GM23248 (cell line): ENCODE data around the gene EP400. TPM values are rescaled to one million over a fixed set of nuclear protein-coding genes. Genes with fewer than 3 reads are reported as not detected.

Source experiments
- DNase-seq: peaks from one replicate; pipeline ENCODE4 v3.0.0-alpha.2; 2015
- H2AFZ ChIP-seq: fragments of 200-600 bp; sonication (generic); 2 replicates; pipeline ENCODE4 v1.6.1; 2016; ENCODE audit warnings: antibody characterized with exemption
- H3F3A ChIP-seq: fragments of 200-600 bp; sonication (generic); 2 replicates; pipeline ENCODE4 v1.6.1; 2016; ENCODE audit warnings: mild to moderate bottlenecking, antibody characterized with exemption, mixed run types; ENCODE audit not compliant: insufficient read depth
- H3K27ac ChIP-seq: fragments of 200-600 bp; sonication (generic); 2 replicates; pipeline ENCODE4 v1.5.1; 2016; ENCODE audit warnings: mild to moderate bottlenecking
- H3K27me3 ChIP-seq: fragments of 200-600 bp; sonication (generic); replicated peaks from 2 replicates; pipeline ENCODE4 v1.6.1; 2016; ENCODE audit warnings: mild to moderate bottlenecking; ENCODE audit not compliant: insufficient read depth
- H3K36me3 ChIP-seq: fragments of 200-600 bp; sonication (generic); 2 replicates; pipeline ENCODE4 v1.6.1; 2016; ENCODE audit warnings: low read depth, mild to moderate bottlenecking
- H3K4me1 ChIP-seq: fragments of 200-600 bp; sonication (generic); 2 replicates; pipeline ENCODE4 v1.6.1; 2016; ENCODE audit warnings: mild to moderate bottlenecking; ENCODE audit not compliant: insufficient read depth
- H3K4me2 ChIP-seq: fragments of 200-600 bp; sonication (generic); one replicate; pipeline ENCODE4 v1.6.1; 2016; ENCODE audit warnings: mild to moderate bottlenecking; ENCODE audit not compliant: unreplicated experiment
- H3K4me3 ChIP-seq: fragments of 200-600 bp; sonication (generic); 2 replicates; pipeline ENCODE4 v1.5.1; 2016; ENCODE audit warnings: mild to moderate bottlenecking
- H3K79me2 ChIP-seq: fragments of 200-600 bp; sonication (generic); 2 replicates; pipeline ENCODE4 v1.6.1; 2016; ENCODE audit warnings: mild to moderate bottlenecking; ENCODE audit not compliant: insufficient read depth
- H3K9ac ChIP-seq: fragments of 200-600 bp; sonication (generic); 2 replicates; pipeline ENCODE4 v1.6.1; 2016; ENCODE audit warnings: mild to moderate bottlenecking
- H3K9me2 ChIP-seq: fragments of 200-600 bp; sonication (generic); 2 replicates; pipeline ENCODE4 v1.6.1; 2016; ENCODE audit warnings: mixed run types, mild to moderate bottlenecking, moderate library complexity; ENCODE audit not compliant: insufficient read depth
- H3K9me3 ChIP-seq: fragments of 200-600 bp; sonication (generic); one replicate; pipeline ENCODE4 v1.6.1; 2017; ENCODE audit warnings: low read depth
- H4K20me1 ChIP-seq: fragments of 200-600 bp; sonication (generic); 2 replicates; pipeline ENCODE4 v1.6.0; 2016; ENCODE audit not compliant: insufficient read depth
- EZH2 ChIP-seq: fragments of 200-600 bp; sonication (generic); IDR thresholded peaks from 2 replicates; pipeline ENCODE4 v1.6.1; 2018; ENCODE audit warnings: antibody characterized with exemption, mild to moderate bottlenecking; ENCODE audit not compliant: insufficient read depth, poor library complexity, severe bottlenecking
- EZH2phosphoT487 ChIP-seq: fragments of 200-600 bp; sonication (generic); IDR thresholded peaks from 2 replicates; pipeline ENCODE4 v1.6.1; 2018; ENCODE audit warnings: antibody characterized with exemption, moderate library complexity, mild to moderate bottlenecking, low read depth; ENCODE audit not compliant: insufficient read depth
- WGBS, 2 experiments: methylation state at CpG; one replicate each; pipeline ENCODE4 v1.1.6; 2015 to 2017; ENCODE audit warnings: low lambda C conversion rate in 2 of 2, low coverage in 1 of 2; ENCODE audit errors: missing lambda C conversion rate in 2 of 2; 5-methylcytosine and 5-hydroxymethylcytosine counted together
- in situ Hi-C: fragments of 300-500 bp; cut with MboI; formaldehyde crosslinking; loops from 2 replicates; pipeline ENCODE4 v1.15.0; 2020
- polyA plus RNA-seq: library from polyadenylated mRNA; unstranded; fragments of >200 nt; fragmentation: Nextera tagmentation; extraction: Ambion mirVana; gene quantifications from 2 replicates; pipeline ENCODE4 v1.2.1, GENCODE V29; 2016
- total RNA-seq: library from RNA; depleted of rRNA; stranded (reverse); fragments of >200 nt; shearing (Covaris generic); gene quantifications from 2 replicates; pipeline ENCODE4 v1.2.3, GENCODE V29; 2014

EP400 gene
- total and polyA plus RNA-seq, 2 experiments from 2014 or later: 8.6 to 9.4 TPM

DNA sequence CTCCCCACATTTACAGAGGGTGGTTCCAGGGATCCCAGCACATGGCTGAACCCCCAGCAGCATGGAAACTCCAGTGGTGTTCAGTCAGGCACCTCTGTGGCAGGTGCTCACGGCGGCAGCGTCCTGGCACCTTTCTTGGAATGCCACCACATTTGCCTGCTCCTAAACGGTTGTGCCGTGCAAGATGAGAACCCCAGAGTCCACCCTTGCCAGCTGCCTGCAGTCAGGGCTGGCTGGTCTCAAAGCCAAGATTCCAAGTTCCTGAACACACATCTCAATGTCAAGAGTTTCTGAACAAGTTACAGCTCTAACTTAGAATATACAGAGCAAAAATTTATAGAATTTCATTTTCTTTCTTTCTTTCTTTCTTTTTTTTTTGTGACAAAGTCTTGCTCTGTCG lies 155.7 kb downstream of the EP400 start:
- WGBS, 2 experiments: 86 to 89% methylated on average over 6 of the region's 6 CpGs
- no peak for TF ChIP-seq EZH2
- no peak for TF ChIP-seq EZH2phosphoT487
- Histone ChIP-seq H3K9me2 (no peaks in the 10 kb centered on the region), H2AFZ (no peak overlapping the region), H3K9me3 (no peaks in the 10 kb centered on the region), H4K20me1 (no peaks in the 10 kb centered on the region), H3K9ac (no peak overlapping the region), H3F3A (no peaks in the 10 kb centered on the region), H3K36me3 (peaks cover 8% of the 10 kb centered on the region; the same call in 1 of the 2 replicates), H3K4me2 (no peak overlapping the region), H3K4me1 (no peaks in the 10 kb centered on the region), H3K79me2 (peaks cover 33% of the 10 kb centered on the region), H3K27ac (no peak overlapping the region), H3K4me3 (no peak overlapping the region), H3K27me3 (no peaks in the 10 kb centered on the region)
- DNase-seq: no peak
- in situ Hi-C loops: no loop called here

DNA sequence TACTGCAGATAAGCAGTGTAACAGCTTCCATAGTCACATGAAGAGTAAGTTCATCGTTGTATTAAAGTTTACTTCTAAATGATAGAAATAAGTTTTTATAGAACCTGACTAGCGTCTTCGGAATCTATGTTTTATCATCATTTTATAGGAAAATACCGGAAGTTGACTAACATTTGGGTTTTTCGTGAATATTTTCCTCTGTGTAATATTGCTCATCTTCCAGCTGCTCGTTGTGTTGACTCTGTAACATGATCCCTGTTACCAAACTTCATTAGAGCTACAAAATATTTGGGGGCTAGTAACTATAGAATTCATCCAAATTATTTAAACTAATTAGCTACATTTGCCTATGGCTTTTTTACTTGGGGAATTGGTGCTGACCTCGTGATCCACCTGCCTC lies 157.2 kb downstream of the EP400 start:
- Histone ChIP-seq H3K4me3 (no peak overlapping the region), H3K9me3 (no peaks in the 10 kb centered on the region), H3K27me3 (no peaks in the 10 kb centered on the region), H3K4me1 (no peaks in the 10 kb centered on the region), H3F3A (no peaks in the 10 kb centered on the region), H3K27ac (no peak overlapping the region), H2AFZ (no peak overlapping the region), H3K9me2 (no peaks in the 10 kb centered on the region), H3K4me2 (no peak overlapping the region), H3K79me2 (peaks cover 26% of the 10 kb centered on the region), H4K20me1 (no peaks in the 10 kb centered on the region), H3K36me3 (peaks cover 11% of the 10 kb centered on the region; the same call in 1 of the 2 replicates), H3K9ac (no peak overlapping the region)
- DNase-seq: no peak
- in situ Hi-C loops: no loop called here
- TF ChIP-seq EZH2phosphoT487 (no peak), EZH2 (no peak)
- WGBS, 2 experiments: 95 to 96% methylated on average over 7 of the region's 7 CpGs

DNA sequence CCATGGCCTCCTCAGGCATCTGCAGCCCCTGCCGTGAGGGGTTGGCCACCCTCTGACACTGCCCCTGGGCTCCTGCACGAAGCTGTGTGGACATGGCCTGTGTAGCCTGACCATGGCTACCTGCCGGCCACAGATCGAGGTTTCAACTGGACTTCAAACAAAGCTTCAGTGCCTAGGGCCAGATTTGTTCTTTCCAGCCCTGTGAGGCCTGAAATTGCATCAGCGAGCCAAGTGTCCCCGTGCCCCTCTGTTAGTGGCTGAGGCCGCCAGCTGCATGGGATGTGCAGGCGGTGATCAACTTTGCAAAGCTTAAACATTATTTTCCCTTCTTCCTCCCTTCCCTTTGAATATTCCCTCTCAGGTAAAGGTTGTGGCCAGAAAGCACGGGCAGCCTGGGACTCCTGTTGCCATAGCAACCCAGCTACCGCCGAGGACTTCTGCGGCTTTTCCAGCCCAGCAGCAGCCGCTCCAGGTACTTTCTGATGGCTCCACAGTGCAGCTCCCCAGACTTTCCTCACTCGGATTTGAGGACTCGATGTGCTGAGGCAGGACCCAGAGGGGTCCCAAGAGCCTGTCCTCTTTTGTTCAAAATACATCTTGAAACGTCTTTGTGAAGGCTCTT lies 158.6 kb downstream of the EP400 start:
- H3K9me3 ChIP-seq: no peaks in the 10 kb centered on the region
- no peak for DNase-seq
- WGBS, 2 experiments: 90 to 93% methylated on average over 16 of the region's 16 CpGs
- H3K9me2 ChIP-seq: no peaks in the 10 kb centered on the region
- H3K9ac ChIP-seq: no peak overlapping the region
- H3K4me3 ChIP-seq: no peak overlapping the region
- H3K27me3 ChIP-seq: no peaks in the 10 kb centered on the region
- H4K20me1 ChIP-seq: no peaks in the 10 kb centered on the region
- H3K79me2 ChIP-seq: peaks cover 21% of the 10 kb centered on the region
- peaks cover 11% of the 10 kb centered on the region for H3K36me3 ChIP-seq
- no peaks in the 10 kb centered on the region for H3F3A ChIP-seq
- H3K4me1 ChIP-seq: no peaks in the 10 kb centered on the region
- H3K27ac ChIP-seq: no peak overlapping the region
- TF ChIP-seq EZH2phosphoT487: no peak
- TF ChIP-seq EZH2: no peak
- no peak overlapping the region for H2AFZ ChIP-seq
- in situ Hi-C loops: no loop called here
- no peak overlapping the region for H3K4me2 ChIP-seq

GRCh38 chr12:132109741-132110140 lies 160.0 kb downstream of the EP400 start:
- Histone ChIP-seq H3K27ac (no peak overlapping the region), H2AFZ (no peak overlapping the region), H3K9ac (no peak overlapping the region), H3K4me2 (no peak overlapping the region), H3K36me3 (peaks cover 24% of the 10 kb centered on the region), H3K79me2 (peaks cover 21% of the 10 kb centered on the region), H3K9me2 (no peaks in the 10 kb centered on the region), H3K27me3 (no peaks in the 10 kb centered on the region), H3F3A (no peaks in the 10 kb centered on the region), H3K9me3 (no peaks in the 10 kb centered on the region), H4K20me1 (no peaks in the 10 kb centered on the region), H3K4me3 (no peak overlapping the region), H3K4me1 (no peaks in the 10 kb centered on the region)
- DNase-seq: no peak
- 84 to 91% methylated on average over 8 of the region's 8 CpGs for WGBS, 2 experiments
- no peak for TF ChIP-seq EZH2
- in situ Hi-C loops: no loop called here

- H3K79me2 ChIP-seq: peaks cover 14% of the 10 kb centered on the region
Measured at GRCh38 chr12:132110677-132111076, 160.9 kb downstream of the EP400 start.

More at GRCh38 chr12:132110677-132111076, 160.9 kb downstream of the EP400 start:
- in situ Hi-C loops: no loop called here
- Histone ChIP-seq H3K9me2 (no peaks in the 10 kb centered on the region), H3K9ac (no peak overlapping the region), H3K4me2 (no peak overlapping the region), H3F3A (no peaks in the 10 kb centered on the region), H3K27ac (no peak overlapping the region), H4K20me1 (no peaks in the 10 kb centered on the region), H3K36me3 (peaks cover 19% of the 10 kb centered on the region), H3K4me3 (no peak overlapping the region), H2AFZ (no peak overlapping the region), H3K9me3 (no peaks in the 10 kb centered on the region), H3K27me3 (no peaks in the 10 kb centered on the region), H3K4me1 (no peaks in the 10 kb centered on the region)
- WGBS, 2 experiments: 90 to 96% methylated on average over 3 of the region's 3 CpGs
- TF ChIP-seq EZH2 (no peak), EZH2phosphoT487 (no peak)
- DNase-seq: no peak
